Type B pancreatic cell (in vitro differentiated cells): ENCODE data around the gene POU6F1. TPM values are rescaled to one million over a fixed set of nuclear protein-coding genes. Genes with fewer than 3 reads are reported as not detected.
A peak's percentile ranks its signal among the peaks of the same experiment; 100 is the strongest.

Experiments
- DNase-seq: peaks from one replicate; pipeline ENCODE4 v3.0.0; 2021; ENCODE audit warnings: mixed read lengths; ENCODE audit not compliant: unreplicated experiment; ENCODE audit errors: extremely low spot score
- H3K27ac Mint-ChIP-seq: 2 replicates; pipeline ENCODE4 v1.8.0; 2021; ENCODE audit warnings: mild to moderate bottlenecking, mixed read lengths
- H3K27me3 Mint-ChIP-seq: 2 replicates; pipeline ENCODE4 v1.8.0; 2021; ENCODE audit warnings: mixed read lengths
- H3K36me3 Mint-ChIP-seq: 2 replicates; pipeline ENCODE4 v1.8.0; 2021; ENCODE audit warnings: mixed read lengths
- H3K4me1 Mint-ChIP-seq: one replicate; pipeline ENCODE4 v1.8.0; 2021; ENCODE audit warnings: mixed read lengths; ENCODE audit not compliant: unreplicated experiment
- H3K4me3 Mint-ChIP-seq: 2 replicates; pipeline ENCODE4 v1.8.0; 2021; ENCODE audit warnings: mild to moderate bottlenecking, mixed read lengths
- H3K9me3 Mint-ChIP-seq: 2 replicates; pipeline ENCODE4 v1.8.0; 2021; ENCODE audit warnings: mixed read lengths
- total RNA-seq: library from RNA; stranded (reverse); gene quantifications from 2 replicates; pipeline ENCODE4 v1.2.1, GENCODE V29; 2021; ENCODE audit warnings: low replicate concordance
- TF ChIP-seq, protein P1 (sequence below): fragments of 200-600 bp; sonication (generic); conservative IDR thresholded peaks from 2 replicates; pipeline ENCODE4 v1.5.0; 2021; ENCODE audit warnings: antibody characterized with exemption, mild to moderate bottlenecking

Gene POU6F1
- total RNA-seq, 1 donor from 2014 or later: 6.6 TPM

- Mint-ChIP-seq H3K27me3 (no peaks in the 10 kb centered on the region), H3K4me3 (no peak overlapping the region), H3K27ac (peak overlapping the region; percentile 1), H3K36me3 (peaks cover 7% of the 10 kb centered on the region), H3K4me1 (no peaks in the 10 kb centered on the region), H3K9me3 (no peaks in the 10 kb centered on the region)
- no peak for DNase-seq
- TF ChIP-seq, protein P1, sequence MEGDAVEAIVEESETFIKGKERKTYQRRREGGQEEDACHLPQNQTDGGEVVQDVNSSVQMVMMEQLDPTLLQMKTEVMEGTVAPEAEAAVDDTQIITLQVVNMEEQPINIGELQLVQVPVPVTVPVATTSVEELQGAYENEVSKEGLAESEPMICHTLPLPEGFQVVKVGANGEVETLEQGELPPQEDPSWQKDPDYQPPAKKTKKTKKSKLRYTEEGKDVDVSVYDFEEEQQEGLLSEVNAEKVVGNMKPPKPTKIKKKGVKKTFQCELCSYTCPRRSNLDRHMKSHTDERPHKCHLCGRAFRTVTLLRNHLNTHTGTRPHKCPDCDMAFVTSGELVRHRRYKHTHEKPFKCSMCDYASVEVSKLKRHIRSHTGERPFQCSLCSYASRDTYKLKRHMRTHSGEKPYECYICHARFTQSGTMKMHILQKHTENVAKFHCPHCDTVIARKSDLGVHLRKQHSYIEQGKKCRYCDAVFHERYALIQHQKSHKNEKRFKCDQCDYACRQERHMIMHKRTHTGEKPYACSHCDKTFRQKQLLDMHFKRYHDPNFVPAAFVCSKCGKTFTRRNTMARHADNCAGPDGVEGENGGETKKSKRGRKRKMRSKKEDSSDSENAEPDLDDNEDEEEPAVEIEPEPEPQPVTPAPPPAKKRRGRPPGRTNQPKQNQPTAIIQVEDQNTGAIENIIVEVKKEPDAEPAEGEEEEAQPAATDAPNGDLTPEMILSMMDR: no peak
Observed at GRCh38 chr12:51254536-51254935, 36.7 kb upstream of the POU6F1 start.

DNA sequence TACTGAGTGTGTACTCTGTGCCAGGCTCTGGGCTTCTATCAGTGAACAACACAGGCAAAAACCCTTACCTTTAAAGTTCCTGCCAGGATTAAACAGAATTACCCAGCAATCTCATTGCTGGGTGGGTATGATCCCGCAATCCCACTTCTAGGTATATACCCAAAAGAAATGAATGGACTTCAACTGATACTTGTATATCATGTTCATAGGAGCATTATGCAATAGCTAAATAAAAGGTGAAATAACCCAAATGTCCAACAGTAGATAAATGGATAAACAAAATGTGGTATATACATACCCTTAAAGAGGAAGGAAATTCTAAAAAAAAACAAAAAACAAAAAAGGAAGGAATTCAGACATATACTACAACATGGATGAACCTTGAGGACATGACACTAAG, 35.4 kb upstream of the POU6F1 start:
- no peaks in the 10 kb centered on the region for H3K27me3 Mint-ChIP-seq
- no peaks in the 10 kb centered on the region for H3K9me3 Mint-ChIP-seq
- DNase-seq: no peak
- TF ChIP-seq, protein P1: no peak
- no peaks in the 10 kb centered on the region for H3K4me1 Mint-ChIP-seq
- H3K36me3 Mint-ChIP-seq: peaks cover 7% of the 10 kb centered on the region
- H3K4me3 Mint-ChIP-seq: no peak overlapping the region
- H3K27ac Mint-ChIP-seq: no peak overlapping the region

- Mint-ChIP-seq H3K27ac (no peak overlapping the region), H3K27me3 (no peaks in the 10 kb centered on the region), H3K4me1 (peaks cover 18% of the 10 kb centered on the region), H3K4me3 (no peak overlapping the region), H3K9me3 (no peaks in the 10 kb centered on the region), H3K36me3 (peaks cover 16% of the 10 kb centered on the region)
- TF ChIP-seq, protein P1: no peak
- DNase-seq: no peak
Observed at GRCh38 chr12:51247523-51248206, 29.8 kb upstream of the POU6F1 start.

DNA sequence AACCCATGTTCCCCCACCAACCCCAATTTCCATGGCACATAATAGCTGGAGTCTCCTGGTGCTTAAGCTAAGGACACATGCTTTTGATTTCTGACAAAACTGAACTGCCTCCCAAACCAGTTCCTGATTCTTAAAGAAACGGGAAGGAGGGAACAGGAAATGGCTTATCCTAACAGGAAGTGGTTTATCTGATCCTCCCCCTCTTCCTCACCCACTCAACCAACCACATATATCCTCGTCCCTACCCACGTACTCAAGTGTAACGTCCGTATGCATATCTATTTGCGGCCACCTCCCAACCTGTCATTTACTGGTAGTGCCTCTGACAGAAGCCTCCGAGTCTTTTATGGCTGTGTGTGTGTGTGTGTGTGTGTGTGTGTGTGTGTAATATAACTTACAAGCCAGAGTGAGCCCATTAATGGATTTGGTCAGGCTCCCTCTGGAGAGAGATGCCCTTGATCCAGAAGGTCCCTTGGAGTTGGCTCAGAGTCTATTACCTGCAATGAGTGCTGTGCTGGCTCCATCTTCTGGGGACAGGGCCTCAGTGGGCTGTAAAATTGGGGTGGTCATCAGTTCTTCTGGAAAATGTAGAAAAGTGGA, 28.5 kb upstream of the POU6F1 start:
- no peaks in the 10 kb centered on the region for H3K27me3 Mint-ChIP-seq
- H3K4me1 Mint-ChIP-seq: peaks cover 18% of the 10 kb centered on the region
- H3K36me3 Mint-ChIP-seq: peaks cover 21% of the 10 kb centered on the region
- no peak for DNase-seq
- peak overlapping the region; percentile 59 for H3K27ac Mint-ChIP-seq
- no peaks in the 10 kb centered on the region for H3K9me3 Mint-ChIP-seq
- no peak overlapping the region for H3K4me3 Mint-ChIP-seq
- TF ChIP-seq, protein P1: no peak

GRCh38 chr12:51245476-51246253, 27.8 kb upstream of the POU6F1 start:
- Mint-ChIP-seq H3K4me1 (peaks cover 18% of the 10 kb centered on the region), H3K36me3 (peaks cover 21% of the 10 kb centered on the region), H3K4me3 (no peak overlapping the region), H3K27ac (no peak overlapping the region), H3K9me3 (no peaks in the 10 kb centered on the region), H3K27me3 (no peaks in the 10 kb centered on the region)
- TF ChIP-seq, protein P1: no peak
- DNase-seq: no peak
